GM04503 (cell line): Measurements from ENCODE around the gene PDCD6IP.

Experiments used
- DNase-seq: peaks from one replicate; pipeline ENCODE4 v3.0.0-alpha.2; 2012; ENCODE audit warnings: low read depth

The PDCD6IP gene

GRCh38 chr3:33889394-33890039, 91.1 kb downstream of the PDCD6IP start:
- DNase-seq = no peak

GRCh38 chr3:33892655-33893054, 94.2 kb downstream of the PDCD6IP start:
- DNase-seq = no peak

GRCh38 chr3:33895658-33896057, 97.2 kb downstream of the PDCD6IP start:
- DNase-seq = no peak

GRCh38 chr3:33897306-33897705, 98.9 kb downstream of the PDCD6IP start:
- no peak for DNase-seq

GRCh38 chr3:33898901-33899300, 100.5 kb downstream of the PDCD6IP start:
- no peak for DNase-seq

- no peak for DNase-seq
Measured at GRCh38 chr3:33900440-33900808, 102.0 kb downstream of the PDCD6IP start.

- no peak for DNase-seq
Measured at GRCh38 chr3:33900809-33901505, 102.5 kb downstream of the PDCD6IP start.

- DNase-seq = no peak
Measured at GRCh38 chr3:33901862-33902563, 103.6 kb downstream of the PDCD6IP start.

- DNase-seq = no peak
Measured at GRCh38 chr3:33904730-33905129, 106.3 kb downstream of the PDCD6IP start.

- DNase-seq = no peak
Measured at GRCh38 chr3:33908250-33908851, 109.9 kb downstream of the PDCD6IP start.

GRCh38 chr3:33909547-33909946, 111.1 kb downstream of the PDCD6IP start:
- no peak for DNase-seq

GRCh38 chr3:33910031-33910430, 111.6 kb downstream of the PDCD6IP start:
- DNase-seq = no peak

GRCh38 chr3:33911525-33912322, 113.3 kb downstream of the PDCD6IP start:
- DNase-seq = peak; percentile 42

- no peak for DNase-seq
Measured at GRCh38 chr3:33914212-33914611, 115.8 kb downstream of the PDCD6IP start.

GRCh38 chr3:33914731-33915379, 116.4 kb downstream of the PDCD6IP start:
- DNase-seq = no peak

GRCh38 chr3:33915796-33916546, 117.5 kb downstream of the PDCD6IP start:
- peak; percentile 16 for DNase-seq

GRCh38 chr3:33918126-33918756, 119.8 kb downstream of the PDCD6IP start:
- DNase-seq = no peak
